ENCODE results near the gene AKIRIN2.

AKIRIN2 gene

DNA sequence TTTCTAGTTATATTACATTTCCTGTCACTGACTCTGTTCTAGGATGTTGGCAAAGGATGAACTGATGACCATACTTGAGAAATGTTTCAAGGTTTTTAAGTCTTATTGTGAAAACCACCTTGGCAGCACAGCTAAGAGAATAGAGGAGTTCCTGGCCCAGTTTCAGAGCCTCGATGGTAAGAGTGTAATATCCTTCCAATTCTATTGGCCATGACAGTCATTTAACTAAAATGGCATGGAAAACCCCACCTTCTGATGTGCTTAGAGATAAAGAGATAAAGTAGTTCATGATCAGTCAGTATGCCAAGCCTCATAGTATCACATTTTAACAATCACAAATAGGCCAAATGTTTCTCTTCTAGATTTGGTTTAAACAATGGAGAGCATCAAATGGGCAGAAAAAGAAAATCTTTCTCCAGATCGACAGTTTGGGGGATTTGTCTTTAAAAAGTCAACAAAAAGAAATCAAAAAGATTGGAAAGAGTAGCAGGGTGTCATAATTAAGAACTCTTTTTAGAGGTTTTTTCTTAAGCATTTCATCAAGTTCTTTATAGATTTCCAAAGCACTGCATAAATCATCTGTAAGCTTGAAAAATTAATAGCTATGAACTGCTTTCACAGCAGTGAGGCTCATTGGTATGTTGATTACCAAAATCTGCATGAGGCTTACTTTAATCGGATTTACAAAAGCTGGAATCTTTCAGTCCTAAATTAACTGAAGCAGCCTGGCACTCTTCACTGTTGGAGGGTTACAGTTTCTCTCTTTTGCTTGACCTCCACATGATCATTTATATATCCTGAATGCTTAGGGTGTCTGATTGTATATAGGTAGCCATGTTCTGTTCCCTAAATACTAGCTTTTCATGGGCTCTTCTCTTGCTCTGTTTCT is 48.7 kb downstream of the AKIRIN2 start:
- no peaks in the 10 kb centered on the region; the same call in 1 of the 2 replicates for H3K36me3 ChIP-seq (ENCODE audit: insufficient read depth, low read length)
- no peak overlapping the region for H3K4me3 ChIP-seq (ENCODE audit: low read length, poor library complexity, severe bottlenecking)
- no peaks in the 10 kb centered on the region for H3K79me2 ChIP-seq (ENCODE audit: insufficient read depth, low read length)
- no peaks in the 10 kb centered on the region for H3K9me3 ChIP-seq (ENCODE audit: insufficient read depth, low read depth, low read length)
- no peak overlapping the region for H2AFZ ChIP-seq (ENCODE audit: low read length)
- H3K9ac ChIP-seq (ENCODE audit: low read depth, low read length, poor library complexity, severe bottlenecking): no peak overlapping the region
- H4K20me1 ChIP-seq (ENCODE audit: insufficient read depth, low read length, poor library complexity, severe bottlenecking): no peaks in the 10 kb centered on the region
- no peaks in the 10 kb centered on the region for H3F3A ChIP-seq (ENCODE audit: low read depth)
- H3K4me2 ChIP-seq (ENCODE audit: low read depth, low read length, poor library complexity, severe bottlenecking): no peak overlapping the region
- TF ChIP-seq, protein P1, sequence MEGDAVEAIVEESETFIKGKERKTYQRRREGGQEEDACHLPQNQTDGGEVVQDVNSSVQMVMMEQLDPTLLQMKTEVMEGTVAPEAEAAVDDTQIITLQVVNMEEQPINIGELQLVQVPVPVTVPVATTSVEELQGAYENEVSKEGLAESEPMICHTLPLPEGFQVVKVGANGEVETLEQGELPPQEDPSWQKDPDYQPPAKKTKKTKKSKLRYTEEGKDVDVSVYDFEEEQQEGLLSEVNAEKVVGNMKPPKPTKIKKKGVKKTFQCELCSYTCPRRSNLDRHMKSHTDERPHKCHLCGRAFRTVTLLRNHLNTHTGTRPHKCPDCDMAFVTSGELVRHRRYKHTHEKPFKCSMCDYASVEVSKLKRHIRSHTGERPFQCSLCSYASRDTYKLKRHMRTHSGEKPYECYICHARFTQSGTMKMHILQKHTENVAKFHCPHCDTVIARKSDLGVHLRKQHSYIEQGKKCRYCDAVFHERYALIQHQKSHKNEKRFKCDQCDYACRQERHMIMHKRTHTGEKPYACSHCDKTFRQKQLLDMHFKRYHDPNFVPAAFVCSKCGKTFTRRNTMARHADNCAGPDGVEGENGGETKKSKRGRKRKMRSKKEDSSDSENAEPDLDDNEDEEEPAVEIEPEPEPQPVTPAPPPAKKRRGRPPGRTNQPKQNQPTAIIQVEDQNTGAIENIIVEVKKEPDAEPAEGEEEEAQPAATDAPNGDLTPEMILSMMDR (conservative IDR thresholded peaks at IDR 0.05; ENCODE audit: low read length): no peak
- TF ChIP-seq EZH2phosphoT487 (IDR thresholded peaks at IDR 0.05; ENCODE audit: borderline replicate concordance): no peak
- no peaks in the 10 kb centered on the region for H3K9me2 ChIP-seq (replicated peaks; ENCODE audit: low read depth, low read length)
- H3K4me1 ChIP-seq (ENCODE audit: insufficient read depth, low read length, poor library complexity, severe bottlenecking): peaks cover 9% of the 10 kb centered on the region
- H3K27me3 ChIP-seq (ENCODE audit: insufficient read depth, low read length, poor library complexity, severe bottlenecking): no peaks in the 10 kb centered on the region

DNA sequence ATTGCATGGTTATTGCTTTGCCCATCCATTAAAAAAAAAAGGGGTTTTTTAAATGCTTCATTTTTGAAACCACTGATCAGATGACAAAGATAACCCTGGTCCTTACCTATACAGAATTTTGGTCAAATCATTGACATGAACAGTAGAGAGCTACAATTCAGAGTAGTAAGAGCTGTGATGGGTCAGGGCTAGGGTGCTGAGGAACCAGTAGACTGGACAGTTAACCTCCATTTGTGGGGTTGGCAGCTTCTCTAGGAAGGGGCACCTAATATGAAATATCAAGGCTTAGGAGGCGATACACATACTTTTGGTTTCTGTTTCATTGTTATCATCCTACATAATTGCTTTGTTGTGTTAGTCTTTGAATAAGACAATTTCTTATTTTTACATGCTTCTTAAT is 57.0 kb downstream of the AKIRIN2 start:
- Histone ChIP-seq H3K4me2 (ENCODE audit: low read depth, low read length, poor library complexity, severe bottlenecking) (peak overlapping the region; percentile 15), H3K36me3 (ENCODE audit: insufficient read depth, low read length) (no peaks in the 10 kb centered on the region), H3K9me2 (replicated peaks; ENCODE audit: low read depth, low read length) (no peaks in the 10 kb centered on the region), H3K4me1 (ENCODE audit: insufficient read depth, low read length, poor library complexity, severe bottlenecking) (peaks cover 8% of the 10 kb centered on the region), H3K9ac (ENCODE audit: low read depth, low read length, poor library complexity, severe bottlenecking) (no peak overlapping the region), H3F3A (ENCODE audit: low read depth) (no peaks in the 10 kb centered on the region), H2AFZ (ENCODE audit: low read length) (no peak overlapping the region), H3K79me2 (ENCODE audit: insufficient read depth, low read length) (no peaks in the 10 kb centered on the region), H4K20me1 (ENCODE audit: insufficient read depth, low read length, poor library complexity, severe bottlenecking) (no peaks in the 10 kb centered on the region), H3K4me3 (ENCODE audit: low read length, poor library complexity, severe bottlenecking) (peak overlapping the region; percentile 2), H3K9me3 (ENCODE audit: insufficient read depth, low read depth, low read length) (no peaks in the 10 kb centered on the region), H3K27me3 (ENCODE audit: insufficient read depth, low read length, poor library complexity, severe bottlenecking) (no peaks in the 10 kb centered on the region)
- TF ChIP-seq EZH2phosphoT487 (IDR thresholded peaks at IDR 0.05; ENCODE audit: borderline replicate concordance): no peak
- TF ChIP-seq, protein P1 (conservative IDR thresholded peaks at IDR 0.05; ENCODE audit: low read length): no peak

DNA sequence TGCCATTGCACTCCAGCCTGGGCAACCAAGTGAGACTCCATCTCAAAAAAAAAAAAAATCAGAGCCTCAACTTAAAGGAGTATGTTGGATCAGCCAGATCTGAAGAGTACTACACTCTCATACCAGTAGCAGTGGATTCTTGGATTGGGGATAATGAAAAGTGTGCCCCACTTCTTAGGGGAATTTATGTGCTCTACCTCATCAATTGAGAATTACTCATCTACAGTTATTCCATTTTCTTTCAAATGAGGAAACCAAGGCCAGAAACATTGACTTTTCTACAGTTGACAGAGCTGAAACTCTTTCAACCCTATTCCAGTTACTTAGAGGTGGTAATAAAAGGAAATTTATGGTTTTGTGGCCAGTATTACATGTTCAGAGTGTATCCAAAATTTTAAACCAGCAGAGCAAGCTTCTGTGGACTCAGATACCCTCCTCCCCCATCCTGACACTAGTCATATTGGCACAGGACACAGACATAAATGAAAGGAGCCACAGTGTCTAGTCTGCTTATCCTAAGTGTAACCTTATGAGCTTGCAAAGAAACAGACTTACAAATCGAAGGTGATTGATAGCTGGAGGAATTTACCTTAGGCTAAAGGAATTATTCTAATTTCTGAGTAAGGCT is 60.9 kb downstream of the AKIRIN2 start:
- no peak for TF ChIP-seq EZH2phosphoT487 (IDR thresholded peaks at IDR 0.05; ENCODE audit: borderline replicate concordance)
- TF ChIP-seq, protein P1 (conservative IDR thresholded peaks at IDR 0.05; ENCODE audit: low read length): no peak
- Histone ChIP-seq H3K9me3 (ENCODE audit: insufficient read depth, low read depth, low read length) (no peaks in the 10 kb centered on the region), H2AFZ (ENCODE audit: low read length) (no peak overlapping the region), H3K9ac (ENCODE audit: low read depth, low read length, poor library complexity, severe bottlenecking) (no peak overlapping the region), H3K4me3 (ENCODE audit: low read length, poor library complexity, severe bottlenecking) (no peak overlapping the region), H4K20me1 (ENCODE audit: insufficient read depth, low read length, poor library complexity, severe bottlenecking) (no peaks in the 10 kb centered on the region), H3K79me2 (ENCODE audit: insufficient read depth, low read length) (no peaks in the 10 kb centered on the region), H3K4me1 (ENCODE audit: insufficient read depth, low read length, poor library complexity, severe bottlenecking) (peaks cover 8% of the 10 kb centered on the region), H3K36me3 (ENCODE audit: insufficient read depth, low read length) (peaks cover 3% of the 10 kb centered on the region; the same call in 1 of the 2 replicates), H3F3A (ENCODE audit: low read depth) (no peaks in the 10 kb centered on the region), H3K4me2 (ENCODE audit: low read depth, low read length, poor library complexity, severe bottlenecking) (no peak overlapping the region), H3K9me2 (replicated peaks; ENCODE audit: low read depth, low read length) (no peaks in the 10 kb centered on the region), H3K27me3 (ENCODE audit: insufficient read depth, low read length, poor library complexity, severe bottlenecking) (no peaks in the 10 kb centered on the region)

Data from Loucy (cell line).